Suprapubic skin (tissue), 4 donors: ENCODE measurements around the gene SYCE3. TPM values are rescaled to one million over a fixed set of nuclear protein-coding genes. Genes with fewer than 3 reads are reported as not detected.

Experiments used
- DNase-seq, 2 donors: peaks; one replicate each; pipeline ENCODE4 v3.0.0-alpha.2; 2019; ENCODE audit warnings: low spot score in 2 of 2
- H3K27ac ChIP-seq: fragments of 200-600 bp; sonication (generic); one replicate; pipeline ENCODE4 v1.5.1; 2019
- H3K27me3 ChIP-seq: fragments of 200-600 bp; sonication (generic); one replicate; pipeline ENCODE4 v1.5.1; 2019
- H3K36me3 ChIP-seq: fragments of 200-600 bp; sonication (generic); one replicate; pipeline ENCODE4 v1.5.1; 2019
- H3K4me1 ChIP-seq: fragments of 200-600 bp; sonication (generic); one replicate; pipeline ENCODE4 v1.5.1; 2019
- H3K4me3 ChIP-seq: fragments of 200-600 bp; sonication (generic); one replicate; pipeline ENCODE4 v1.5.1; 2019; ENCODE audit warnings: mild to moderate bottlenecking
- H3K9me3 ChIP-seq: fragments of 200-600 bp; sonication (generic); one replicate; pipeline ENCODE4 v1.5.1; 2019
- EP300 ChIP-seq: sonication (generic); formaldehyde crosslinking; IDR thresholded peaks from one replicate; pipeline ENCODE4 v1.6.1; 2017; ENCODE audit warnings: antibody characterized with exemption
- POLR2A ChIP-seq, 2 donors: fragments of 450-650 bp; IDR thresholded peaks; one replicate each; pipeline ENCODE4 v1.6.1; 2017; ENCODE audit warnings: antibody characterized with exemption in 2 of 2, mild to moderate bottlenecking in 2 of 2, moderate library complexity in 2 of 2
- POLR2AphosphoS5 ChIP-seq, 3 donors: sonication (generic); formaldehyde crosslinking; IDR thresholded peaks; one replicate each; pipeline ENCODE4 v1.6.1; 2017; ENCODE audit warnings: antibody characterized with exemption in 3 of 3
- WGBS: methylation state at CpG from one replicate; pipeline ENCODE4 v1.1.5; 2018; 5-methylcytosine and 5-hydroxymethylcytosine counted together
- total RNA-seq, 4 donors: library from RNA; depleted of rRNA; stranded (reverse); fragments of >200 nt; gene quantifications; one replicate each; pipeline ENCODE4 v1.1.0, GENCODE V29; 2016
- TF ChIP-seq, protein P1 (sequence below), 2 donors: fragments of 200-600 bp in 1 of 2; fragments of 450-650 bp in 1 of 2; sonication (generic) in 1 of 2; IDR thresholded peaks; one replicate each; pipeline ENCODE4 v1.5.1; 2016 to 2019; ENCODE audit warnings: antibody characterized with exemption in 2 of 2, mild to moderate bottlenecking in 1 of 2, moderate library complexity in 1 of 2

Gene SYCE3
- total RNA-seq, 4 donors from 2014 or later = not detected

DNA sequence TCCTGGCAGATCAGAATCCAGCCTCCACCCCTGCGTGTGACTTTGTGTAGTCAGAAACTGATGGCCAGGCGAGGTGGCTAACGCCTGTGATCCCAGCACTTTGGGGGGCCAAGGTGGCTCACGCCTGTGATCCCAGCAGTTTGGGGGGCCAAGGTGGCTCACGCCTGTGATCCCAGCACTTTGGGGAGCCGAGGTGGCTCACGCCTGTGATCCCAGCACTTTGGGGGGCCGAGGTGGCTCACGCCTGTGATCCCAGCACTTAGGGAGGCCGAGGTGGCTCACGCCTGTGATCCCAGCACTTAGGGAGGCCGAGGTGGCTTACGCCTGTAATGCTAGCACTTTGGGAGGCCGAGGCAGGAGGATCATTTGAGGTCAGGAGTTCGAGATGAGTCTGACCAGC lies 49.5 kb downstream of the SYCE3 start:
- Histone ChIP-seq H3K4me3 (no peak overlapping the region), H3K9me3 (no peaks in the 10 kb centered on the region), H3K27me3 (no peaks in the 10 kb centered on the region), H3K27ac (no peak overlapping the region), H3K36me3 (peaks cover 35% of the 10 kb centered on the region), H3K4me1 (peaks cover 29% of the 10 kb centered on the region)
- WGBS = 91% methylated on average over 5 of the region's 15 CpGs
- no peak for TF ChIP-seq POLR2A (IDR thresholded peaks at IDR 0.05)
- no peak for TF ChIP-seq POLR2AphosphoS5 (IDR thresholded peaks at IDR 0.05)
- TF ChIP-seq EP300 = no peak
- TF ChIP-seq, protein P1, sequence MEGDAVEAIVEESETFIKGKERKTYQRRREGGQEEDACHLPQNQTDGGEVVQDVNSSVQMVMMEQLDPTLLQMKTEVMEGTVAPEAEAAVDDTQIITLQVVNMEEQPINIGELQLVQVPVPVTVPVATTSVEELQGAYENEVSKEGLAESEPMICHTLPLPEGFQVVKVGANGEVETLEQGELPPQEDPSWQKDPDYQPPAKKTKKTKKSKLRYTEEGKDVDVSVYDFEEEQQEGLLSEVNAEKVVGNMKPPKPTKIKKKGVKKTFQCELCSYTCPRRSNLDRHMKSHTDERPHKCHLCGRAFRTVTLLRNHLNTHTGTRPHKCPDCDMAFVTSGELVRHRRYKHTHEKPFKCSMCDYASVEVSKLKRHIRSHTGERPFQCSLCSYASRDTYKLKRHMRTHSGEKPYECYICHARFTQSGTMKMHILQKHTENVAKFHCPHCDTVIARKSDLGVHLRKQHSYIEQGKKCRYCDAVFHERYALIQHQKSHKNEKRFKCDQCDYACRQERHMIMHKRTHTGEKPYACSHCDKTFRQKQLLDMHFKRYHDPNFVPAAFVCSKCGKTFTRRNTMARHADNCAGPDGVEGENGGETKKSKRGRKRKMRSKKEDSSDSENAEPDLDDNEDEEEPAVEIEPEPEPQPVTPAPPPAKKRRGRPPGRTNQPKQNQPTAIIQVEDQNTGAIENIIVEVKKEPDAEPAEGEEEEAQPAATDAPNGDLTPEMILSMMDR (IDR thresholded peaks at IDR 0.05) = no peak
- no peak for DNase-seq

DNA sequence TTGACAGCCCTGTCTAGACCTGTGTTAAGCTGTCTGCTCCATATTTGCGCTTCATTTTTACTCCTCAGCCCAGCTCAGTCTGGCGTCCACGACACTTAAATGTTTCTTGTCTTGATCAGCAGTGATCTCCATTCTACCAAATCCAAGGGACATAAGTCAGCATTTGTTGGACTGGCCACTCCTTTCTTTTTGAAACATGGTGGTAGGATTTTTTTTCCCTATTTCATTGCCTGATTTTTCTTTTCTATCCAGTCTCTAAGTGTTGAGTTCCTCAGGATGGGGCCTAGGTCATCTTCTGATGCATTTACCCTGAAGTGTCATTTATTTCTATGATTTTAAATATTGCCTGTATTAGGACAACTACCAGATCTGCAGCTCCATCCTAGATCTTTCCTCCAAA lies 53.8 kb downstream of the SYCE3 start:
- H3K27me3 ChIP-seq = no peaks in the 10 kb centered on the region
- H3K27ac ChIP-seq = peak overlapping the region; percentile 86
- peaks cover 49% of the 10 kb centered on the region for H3K4me1 ChIP-seq
- H3K4me3 ChIP-seq = peak overlapping the region; percentile 66
- no peaks in the 10 kb centered on the region for H3K9me3 ChIP-seq
- TF ChIP-seq EP300 = no peak
- no peak for TF ChIP-seq POLR2A (IDR thresholded peaks at IDR 0.05)
- TF ChIP-seq POLR2AphosphoS5 (IDR thresholded peaks at IDR 0.05) = no peak
- TF ChIP-seq, protein P1 (IDR thresholded peaks at IDR 0.05) = no peak
- DNase-seq = no peak
- 10% methylated on average over 3 of the region's 3 CpGs for WGBS
- peaks cover 29% of the 10 kb centered on the region for H3K36me3 ChIP-seq

DNA sequence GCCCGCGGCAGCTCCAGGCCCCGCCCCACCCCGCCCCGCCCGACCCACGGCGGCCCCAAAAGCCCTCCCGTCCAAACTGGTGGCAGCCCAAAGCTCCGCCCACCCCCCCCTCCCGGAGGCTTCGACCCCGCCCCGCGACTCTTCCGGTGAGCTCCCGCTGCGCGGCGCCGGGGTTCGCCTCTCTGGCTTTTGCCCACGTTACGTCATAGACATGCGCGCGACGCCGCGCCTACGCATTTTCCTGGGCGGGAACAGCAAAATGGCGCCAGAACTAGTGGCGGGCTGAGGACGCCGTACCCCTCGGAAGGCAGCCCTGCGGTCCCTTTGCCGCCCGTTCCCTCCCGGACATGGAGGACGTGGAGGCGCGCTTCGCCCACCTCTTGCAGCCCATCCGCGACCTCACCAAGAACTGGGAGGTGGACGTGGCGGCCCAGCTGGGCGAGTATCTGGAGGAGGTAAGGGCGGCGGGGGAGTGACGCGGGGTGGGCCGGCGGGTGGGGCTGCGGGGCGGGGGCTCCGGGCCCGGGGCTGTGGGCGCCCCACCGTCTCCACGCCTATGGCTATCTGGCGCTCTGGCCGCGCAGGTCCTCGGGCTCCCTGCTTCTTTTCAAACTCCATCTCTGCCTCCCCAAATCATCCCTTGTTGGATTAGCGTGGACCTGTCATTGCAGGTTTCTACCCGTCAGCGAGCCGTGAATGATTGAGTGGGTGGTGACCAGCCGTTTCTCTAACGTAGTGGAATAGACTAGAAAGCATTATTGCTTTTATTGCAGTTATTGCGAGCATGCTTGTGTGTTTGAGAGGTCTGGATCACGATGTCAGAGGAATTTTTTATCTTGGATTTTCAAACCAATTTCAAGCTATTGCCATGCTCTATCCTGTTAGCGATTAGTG lies 54.5 kb downstream of the SYCE3 start, which contains the start of gene NCAPH2:
Gene NCAPH2 (plus strand): TSS at position 234 of the 894 bp plus-strand sequence. CDS start 114 bp downstream, at position 348.
- WGBS = 1% methylated on average over 45 of the region's 76 CpGs
- Histone ChIP-seq H3K4me1 (peaks cover 49% of the 10 kb centered on the region), H3K27me3 (no peaks in the 10 kb centered on the region), H3K36me3 (peaks cover 34% of the 10 kb centered on the region), H3K27ac (peak within 1 kb of the TSS; percentile 86), H3K9me3 (no peaks in the 10 kb centered on the region), H3K4me3 (peak within 1 kb of the TSS; percentile 81)
- peak; percentile 37 to 98 (median 96) for TF ChIP-seq POLR2AphosphoS5 (IDR thresholded peaks at IDR 0.05)
- TF ChIP-seq, protein P1 (IDR thresholded peaks at IDR 0.05) = no peak
- TF ChIP-seq EP300 = no peak
- TF ChIP-seq POLR2A (IDR thresholded peaks at IDR 0.05) = peak in 1 of 2 donors; percentile 64
- peak; percentile 97 to 98 for DNase-seq

DNA sequence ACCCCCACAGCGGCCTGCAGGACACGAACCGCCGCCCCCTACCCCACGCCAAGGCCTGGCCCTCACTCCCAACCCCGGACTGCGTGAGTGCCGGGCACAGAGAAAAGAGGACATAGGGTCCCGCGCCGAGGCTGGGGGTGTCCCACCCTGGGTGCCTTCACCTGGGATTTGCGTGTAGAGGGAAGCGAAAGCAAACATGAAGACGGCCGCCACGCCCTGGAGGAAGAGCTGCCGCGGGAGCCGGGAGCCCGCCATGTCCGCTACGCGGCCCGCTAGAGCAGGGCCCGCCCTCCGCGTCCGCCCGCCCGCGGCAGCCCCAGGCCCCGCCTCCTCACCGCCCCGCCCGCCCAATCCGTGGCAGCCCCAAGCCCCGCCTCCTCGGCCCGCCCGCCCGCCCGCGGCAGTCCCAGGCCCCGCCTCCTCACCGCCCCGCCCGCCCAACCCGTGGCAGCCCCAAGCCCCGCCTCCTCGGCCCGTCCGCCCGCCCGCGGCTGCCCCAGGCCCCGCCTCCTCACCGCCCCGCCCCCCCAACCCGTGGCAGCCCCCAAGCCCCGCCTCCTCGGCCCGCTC lies 55.2 kb downstream of the SYCE3 start, which contains the start of gene LMF2:
Gene LMF2 (minus strand): TSS at position 282 of the 570 bp plus-strand sequence. CDS start 27 bp downstream, at position 255.
- Histone ChIP-seq H3K36me3 (peaks cover 42% of the 10 kb centered on the region), H3K4me3 (peak within 1 kb of the TSS; percentile 81), H3K4me1 (peaks cover 49% of the 10 kb centered on the region), H3K27ac (peak within 1 kb of the TSS; percentile 86), H3K27me3 (no peaks in the 10 kb centered on the region), H3K9me3 (no peaks in the 10 kb centered on the region)
- WGBS = no CpG with 5 or more reads among the region's 62 CpGs
- TF ChIP-seq EP300 (no peak), POLR2AphosphoS5 (IDR thresholded peaks at IDR 0.05) (no peak), POLR2A (IDR thresholded peaks at IDR 0.05) (no peak)
- TF ChIP-seq, protein P1 (IDR thresholded peaks at IDR 0.05) = no peak
- DNase-seq = peak; percentile 91 to 93
